Bronchial epithelial cell (primary cell): ENCODE results near the gene TRABD2B. TPM values are rescaled to one million over a fixed set of nuclear protein-coding genes. Genes with fewer than 3 reads are reported as not detected.
A peak's percentile ranks its signal among the peaks of the same experiment; 100 is the strongest.

Experiments
- DNase-seq: peaks from one replicate; pipeline ENCODE4 v3.0.0-alpha.2; 2010; ENCODE audit warnings: low read depth
- FAIRE-seq: peaks from 2 replicates; lab custom pipeline; 2011; peaks lifted over from hg19 to GRCh38; lab: Jason Lieb, UNC
- H3K27me3 ChIP-seq: 2 replicates; pipeline ENCODE4 v1.5.1; 2011; ENCODE audit warnings: low read length; ENCODE audit not compliant: control insufficient read depth, insufficient read depth
- H3K36me3 ChIP-seq: 2 replicates; pipeline ENCODE4 v1.5.1; 2011; ENCODE audit warnings: low read length; ENCODE audit not compliant: control insufficient read depth, insufficient read depth
- H3K4me3 ChIP-seq: 2 replicates; pipeline ENCODE4 v1.5.1; 2011; ENCODE audit warnings: mild to moderate bottlenecking, low read depth, low read length, control low read depth
- CTCF ChIP-seq: IDR thresholded peaks from 2 replicates; pipeline ENCODE4 v1.5.1; 2011; ENCODE audit warnings: mild to moderate bottlenecking, moderate library complexity, low read length, control low read depth, inconsistent platforms; ENCODE audit not compliant: insufficient read depth, severe bottlenecking
- total RNA-seq: library from RNA; depleted of rRNA; stranded (reverse); fragments of >200 nt; gene quantifications from 2 replicates; pipeline ENCODE4 v1.2.1, GENCODE V29; 2014

TRABD2B gene
- total RNA-seq, 1 donor from 2014 or later: under 0.01 TPM

GRCh38 chr1:47793563-47793962 is 203.6 kb downstream of the TRABD2B start:
- DNase-seq (no peak), FAIRE-seq (peak; percentile 62)
- H3K27me3 ChIP-seq: no peaks in the 10 kb centered on the region
- H3K4me3 ChIP-seq: no peak overlapping the region
- no peaks in the 10 kb centered on the region for H3K36me3 ChIP-seq
- TF ChIP-seq CTCF: no peak

GRCh38 chr1:47792779-47793178 is 204.4 kb downstream of the TRABD2B start:
- no peak for FAIRE-seq
- H3K4me3 ChIP-seq: no peak overlapping the region
- TF ChIP-seq CTCF: no peak
- no peak for DNase-seq
- no peaks in the 10 kb centered on the region for H3K36me3 ChIP-seq
- no peaks in the 10 kb centered on the region for H3K27me3 ChIP-seq

GRCh38 chr1:47791879-47792608 is 205.1 kb downstream of the TRABD2B start:
- FAIRE-seq: peak; percentile 13
- H3K36me3 ChIP-seq: no peaks in the 10 kb centered on the region
- peak; percentile 44 for DNase-seq
- no peak for TF ChIP-seq CTCF
- H3K27me3 ChIP-seq: no peaks in the 10 kb centered on the region
- H3K4me3 ChIP-seq: no peak overlapping the region

GRCh38 chr1:47788761-47789160 is 208.4 kb downstream of the TRABD2B start:
- DNase-seq: no peak
- no peak overlapping the region for H3K4me3 ChIP-seq
- no peak for TF ChIP-seq CTCF
- FAIRE-seq: no peak
- H3K36me3 ChIP-seq: no peaks in the 10 kb centered on the region
- H3K27me3 ChIP-seq: no peaks in the 10 kb centered on the region

- TF ChIP-seq CTCF: no peak
- no peak for DNase-seq
- Histone ChIP-seq H3K4me3 (no peak overlapping the region), H3K36me3 (no peaks in the 10 kb centered on the region), H3K27me3 (no peaks in the 10 kb centered on the region)
- FAIRE-seq: no peak
These were observed 209.6 kb downstream of the TRABD2B start for GRCh38 chr1:47787560-47787959.

GRCh38 chr1:47786316-47786715 is 210.9 kb downstream of the TRABD2B start:
- Histone ChIP-seq H3K27me3 (no peaks in the 10 kb centered on the region), H3K4me3 (no peak overlapping the region), H3K36me3 (no peaks in the 10 kb centered on the region)
- DNase-seq (no peak), FAIRE-seq (no peak)
- TF ChIP-seq CTCF: no peak
